K562 (cell line): ENCODE measurements around the gene PPOX. TPM values are rescaled to one million over a fixed set of nuclear protein-coding genes. Genes with fewer than 3 reads are reported as not detected.
A peak's percentile ranks its signal among the peaks of the same experiment; 100 is the strongest.

Experiments used
- DEAF1 ChIP-seq: fragments of 450-650 bp; formaldehyde crosslinking; IDR thresholded peaks from 2 replicates; pipeline ENCODE4 v1.4.0; 2020; ENCODE audit warnings: mild to moderate bottlenecking, moderate library complexity
- ETS1 ChIP-seq: conservative IDR thresholded peaks from 2 replicates; pipeline ENCODE4 v1.6.1; 2011; ENCODE audit warnings: low read depth, mild to moderate bottlenecking, low read length; ENCODE audit not compliant: control insufficient read depth
- FOXP1 ChIP-seq: sonication (generic); formaldehyde crosslinking; IDR thresholded peaks from 2 replicates; pipeline ENCODE4 v1.8.0; 2022; ENCODE audit warnings: mild to moderate bottlenecking, missing genetic modification reagents
- GTF2A2 ChIP-seq: IDR thresholded peaks from 2 replicates; pipeline ENCODE4 v1.6.1; 2016; ENCODE audit warnings: mild to moderate bottlenecking, missing genetic modification characterization, missing compliant biosample characterization
- HMGN3 ChIP-seq: IDR thresholded peaks from 2 replicates; pipeline ENCODE4 v1.6.1; 2011; ENCODE audit warnings: borderline replicate concordance, low read depth, mild to moderate bottlenecking, mixed read lengths, low read length; ENCODE audit not compliant: insufficient read length; ENCODE audit errors: extremely low read depth
- MAFG ChIP-seq: fragments of 450-650 bp; conservative IDR thresholded peaks from 2 replicates; pipeline ENCODE4 v1.6.1; 2016; ENCODE audit warnings: missing genetic modification characterization, missing compliant biosample characterization
- NKRF ChIP-seq: fragments of 450-650 bp; IDR thresholded peaks from 2 replicates; pipeline ENCODE4 v1.6.1; 2016; ENCODE audit warnings: borderline replicate concordance
- PCBP1 ChIP-seq: fragments of 200-400 bp; formaldehyde crosslinking; IDR thresholded peaks from 2 replicates; pipeline ENCODE4 v1.6.1; 2018; ENCODE audit warnings: mild to moderate bottlenecking, low read depth, low read length; ENCODE audit not compliant: poor library complexity, severe bottlenecking
- PREB ChIP-seq: sonication (generic); formaldehyde crosslinking; IDR thresholded peaks from 2 replicates; pipeline ENCODE4 v1.8.1; 2023; ENCODE audit warnings: mild to moderate bottlenecking, missing genetic modification reagents
- RAD21 ChIP-seq, 2 experiments: fragments of 250-450 bp in 1 of 2; fragments of 450-650 bp in 1 of 2; sonication (Bioruptor Pico) in 1 of 2; formaldehyde crosslinking in 1 of 2; IDR thresholded peaks in 1 of 2; conservative IDR thresholded peaks in 1 of 2; 2 replicates each; pipeline versions ENCODE4 v1.4.0 to v1.8.0; 2020 to 2022; ENCODE audit warnings: mild to moderate bottlenecking in 2 of 2, moderate library complexity in 1 of 2
- RBFOX2 ChIP-seq: fragments of 200-400 bp; formaldehyde crosslinking; IDR thresholded peaks from 2 replicates; pipeline ENCODE4 v1.6.1; 2017; ENCODE audit warnings: low read depth, mild to moderate bottlenecking, low read length, moderate library complexity
- SMARCE1 ChIP-seq: fragments of 450-650 bp; IDR thresholded peaks from 2 replicates; pipeline ENCODE4 v1.7.1; 2016; ENCODE audit warnings: mild to moderate bottlenecking
- SOX6 ChIP-seq: fragments of 450-650 bp; IDR thresholded peaks from 2 replicates; pipeline ENCODE4 v1.6.1; 2014; ENCODE audit warnings: mild to moderate bottlenecking
- SUPT5H ChIP-seq: fragments of 450-650 bp; IDR thresholded peaks from 2 replicates; pipeline ENCODE4 v1.6.1; 2016
- TAF9B ChIP-seq: fragments of 450-650 bp; IDR thresholded peaks from 2 replicates; pipeline ENCODE4 v1.6.1; 2018; ENCODE audit warnings: mild to moderate bottlenecking; ENCODE audit not compliant: partially characterized antibody
- TAL1 ChIP-seq: fragments of 450-650 bp; IDR thresholded peaks from 2 replicates; pipeline ENCODE4 v1.6.1; 2016; ENCODE audit warnings: mild to moderate bottlenecking
- TARDBP ChIP-seq: fragments of 450-650 bp; IDR thresholded peaks from 2 replicates; pipeline ENCODE4 v1.6.1; 2016
- TRIM28 ChIP-seq: fragments of 450-650 bp; IDR thresholded peaks from 2 replicates; pipeline ENCODE4 v1.6.1; 2017
- ZNF253 ChIP-seq: fragments of 250-450 bp; sonication (Bioruptor Pico); conservative IDR thresholded peaks from 2 replicates; pipeline ENCODE4 v1.6.1; 2021; ENCODE audit warnings: mild to moderate bottlenecking
- ZNF445 ChIP-seq: fragments of 250-450 bp; sonication (Bioruptor Pico); IDR thresholded peaks from 2 replicates; pipeline ENCODE4 v1.4.0; 2020; ENCODE audit warnings: low read depth, mild to moderate bottlenecking, moderate library complexity
- ZNF449 ChIP-seq: fragments of 250-450 bp; sonication (Bioruptor Pico); IDR thresholded peaks from 2 replicates; pipeline ENCODE4 v1.8.0; 2022; ENCODE audit warnings: moderate library complexity, mild to moderate bottlenecking, inconsistent platforms
- polyA plus RNA-seq, 8 experiments: library from polyadenylated mRNA; depleted of rRNA in 4 of 8; stranded (reverse) in 5 of 8; unstranded in 3 of 8; fragments of >200 nt; fragmentation: Nextera tagmentation in 2 of 8; fragmentation: Illumina TruSeq in 1 of 8; extraction: Ambion mirVana in 2 of 8; extraction: Trizol in 1 of 8; gene quantifications; 2 replicates each; pipeline versions ENCODE4 v1.2.1 to v1.2.3, GENCODE V29; 2011 to 2014; ENCODE audit warnings: inconsistent platforms in 1 of 8, missing spikeins in 1 of 8
- total RNA-seq, 7 experiments: library from RNA; depleted of rRNA in 6 of 7; stranded (reverse); fragments of >200 nt in 6 of 7; fragmentation: Illumina TruSeq in 2 of 7; extraction: Trizol in 2 of 7; gene quantifications; 2 replicates each; pipeline versions ENCODE4 v1.2.1 to v1.2.3, GENCODE V29; 2011 to 2021; ENCODE audit warnings: low replicate concordance in 1 of 7

The PPOX gene
- total and polyA plus RNA-seq, 9 of the 15 experiments (the other 6 are each of a cell fraction or from before 2014, with no cell fraction given): 17.0 to 57.1 (median 38.9) TPM

GRCh38 chr1:161177112-161177935 is 11.1 kb downstream of the PPOX start, which contains the start of gene B4GALT3 (continued):
- TF ChIP-seq NKRF: peak; percentile 91
- peak; percentile 69 for TF ChIP-seq DEAF1 (CRISPR knock-in tag)
- TF ChIP-seq SUPT5H: peak; percentile 94
- 0 out of 2 replicates have a peak, but pooled peaks have one; percentile 15 for TF ChIP-seq PREB (CRISPR knock-in tag)
- TF ChIP-seq TAL1: 0 out of 2 replicates have a peak, but pooled peaks have one; percentile 3
- no peak for TF ChIP-seq MAFG (tag)
- TF ChIP-seq RAD21 (CRISPR knock-in tag; conservative IDR thresholded peaks at IDR 0.05 in 1 of 2, IDR thresholded peaks at IDR 0.05 in 1 of 2): peak; percentile 87 to 88
- TF ChIP-seq SMARCE1: peak; percentile 23; the same call in 1 of the 2 replicates
- peak; percentile 72 for TF ChIP-seq HMGN3
- no peak for TF ChIP-seq ZNF449 (CRISPR knock-in tag)
- TF ChIP-seq PCBP1: no peak
- peak; percentile 95 for TF ChIP-seq RBFOX2
- TF ChIP-seq TRIM28: no peak
- no peak for TF ChIP-seq ETS1
- TF ChIP-seq TAF9B: peak; percentile 93
- no peak for TF ChIP-seq ZNF253
- TF ChIP-seq SOX6: peak; percentile 76
- no peak for TF ChIP-seq GTF2A2
- TF ChIP-seq FOXP1 (CRISPR knock-in tag): peak; percentile 16; the same call in 1 of the 2 replicates
- no peak for TF ChIP-seq ZNF445 (CRISPR knock-in tag)
- TF ChIP-seq TARDBP: no peak
